ENCODE data around the gene ELP5. TPM values are rescaled to one million over a fixed set of nuclear protein-coding genes. Genes with fewer than 3 reads are reported as not detected.

The ELP5 gene
- total and polyA plus RNA-seq, 10 of the 15 experiments (the other 5 are each of a cell fraction or from before 2014, with no cell fraction given) = 41.1 to 109 (median 77.5) TPM

DNA sequence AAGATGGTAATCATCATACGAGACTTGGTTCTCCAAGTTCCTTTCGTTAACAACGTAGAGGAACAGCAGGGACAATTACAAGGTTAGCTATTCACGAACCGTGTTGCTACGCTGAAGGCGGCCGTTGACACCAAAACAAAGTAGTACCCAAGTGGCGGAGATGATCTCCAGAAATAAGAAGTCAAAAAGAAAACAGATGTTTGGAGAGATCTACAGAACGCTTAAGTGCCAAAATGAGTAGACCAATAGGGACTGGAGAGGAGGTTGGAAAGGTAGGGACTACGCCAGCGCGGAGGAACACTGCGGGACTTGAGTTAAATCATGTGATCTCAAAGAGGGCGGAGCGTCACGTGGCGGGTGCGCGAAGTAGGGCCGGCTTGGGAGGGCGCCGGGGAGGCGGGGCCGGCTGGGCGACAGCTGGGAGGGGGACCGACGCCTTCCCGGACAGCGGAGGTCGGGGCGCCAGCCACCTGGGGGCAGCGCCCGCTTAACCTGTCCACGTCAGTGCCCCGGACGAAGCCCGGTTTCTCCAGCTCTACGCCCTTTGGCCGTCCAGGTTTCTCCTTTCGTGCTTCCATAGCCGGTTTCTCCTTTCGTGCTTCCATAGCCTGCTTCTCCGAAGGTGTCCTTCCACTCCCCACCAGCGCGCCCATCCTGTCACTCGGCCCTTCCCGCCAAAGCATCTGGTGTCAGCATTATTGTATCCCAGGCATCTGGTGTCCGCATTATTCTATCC, 9.1 kb upstream of the ELP5 start (continued):
- TF ChIP-seq SKIL (IDR thresholded peaks at IDR 0.05; ENCODE audit: low read depth, poor library complexity, severe bottlenecking) = peak; percentile 95
- peak; percentile 95 for TF ChIP-seq NBN (IDR thresholded peaks at IDR 0.05)
- TF ChIP-seq RBBP5 (conservative IDR thresholded peaks at IDR 0.05) = no peak
- no peak for TF ChIP-seq STAT3 (IDR thresholded peaks at IDR 0.05; ENCODE audit: low read depth, low read length)
- TF ChIP-seq BACH1 (IDR thresholded peaks at IDR 0.05; ENCODE audit: borderline replicate concordance) = peak; percentile 78
- TF ChIP-seq ATF7 (IDR thresholded peaks at IDR 0.05; ENCODE audit: low read depth) = peak; percentile 87
- peak; percentile 79 for TF ChIP-seq SP1 (IDR thresholded peaks at IDR 0.05; ENCODE audit: low read depth, low read length)
- TF ChIP-seq BMI1 (IDR thresholded peaks at IDR 0.05; ENCODE audit: borderline replicate concordance) = no peak
- peak; percentile 98 for TF ChIP-seq NKRF (conservative IDR thresholded peaks at IDR 0.05)
- no peak for TF ChIP-seq ZNF384 (IDR thresholded peaks at IDR 0.05; ENCODE audit: borderline replicate concordance, low read depth, low read length)
- TF ChIP-seq, protein P1, sequence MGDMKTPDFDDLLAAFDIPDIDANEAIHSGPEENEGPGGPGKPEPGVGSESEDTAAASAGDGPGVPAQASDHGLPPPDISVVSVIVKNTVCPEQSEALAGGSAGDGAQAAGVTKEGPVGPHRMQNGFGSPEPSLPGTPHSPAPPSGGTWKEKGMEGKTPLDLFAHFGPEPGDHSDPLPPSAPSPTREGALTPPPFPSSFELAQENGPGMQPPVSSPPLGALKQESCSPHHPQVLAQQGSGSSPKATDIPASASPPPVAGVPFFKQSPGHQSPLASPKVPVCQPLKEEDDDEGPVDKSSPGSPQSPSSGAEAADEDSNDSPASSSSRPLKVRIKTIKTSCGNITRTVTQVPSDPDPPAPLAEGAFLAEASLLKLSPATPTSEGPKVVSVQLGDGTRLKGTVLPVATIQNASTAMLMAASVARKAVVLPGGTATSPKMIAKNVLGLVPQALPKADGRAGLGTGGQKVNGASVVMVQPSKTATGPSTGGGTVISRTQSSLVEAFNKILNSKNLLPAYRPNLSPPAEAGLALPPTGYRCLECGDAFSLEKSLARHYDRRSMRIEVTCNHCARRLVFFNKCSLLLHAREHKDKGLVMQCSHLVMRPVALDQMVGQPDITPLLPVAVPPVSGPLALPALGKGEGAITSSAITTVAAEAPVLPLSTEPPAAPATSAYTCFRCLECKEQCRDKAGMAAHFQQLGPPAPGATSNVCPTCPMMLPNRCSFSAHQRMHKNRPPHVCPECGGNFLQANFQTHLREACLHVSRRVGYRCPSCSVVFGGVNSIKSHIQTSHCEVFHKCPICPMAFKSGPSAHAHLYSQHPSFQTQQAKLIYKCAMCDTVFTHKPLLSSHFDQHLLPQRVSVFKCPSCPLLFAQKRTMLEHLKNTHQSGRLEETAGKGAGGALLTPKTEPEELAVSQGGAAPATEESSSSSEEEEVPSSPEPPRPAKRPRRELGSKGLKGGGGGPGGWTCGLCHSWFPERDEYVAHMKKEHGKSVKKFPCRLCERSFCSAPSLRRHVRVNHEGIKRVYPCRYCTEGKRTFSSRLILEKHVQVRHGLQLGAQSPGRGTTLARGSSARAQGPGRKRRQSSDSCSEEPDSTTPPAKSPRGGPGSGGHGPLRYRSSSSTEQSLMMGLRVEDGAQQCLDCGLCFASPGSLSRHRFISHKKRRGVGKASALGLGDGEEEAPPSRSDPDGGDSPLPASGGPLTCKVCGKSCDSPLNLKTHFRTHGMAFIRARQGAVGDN (IDR thresholded peaks at IDR 0.05) = peak; percentile 57; the same call in 1 of the 2 replicates
- TF ChIP-seq, protein P2, sequence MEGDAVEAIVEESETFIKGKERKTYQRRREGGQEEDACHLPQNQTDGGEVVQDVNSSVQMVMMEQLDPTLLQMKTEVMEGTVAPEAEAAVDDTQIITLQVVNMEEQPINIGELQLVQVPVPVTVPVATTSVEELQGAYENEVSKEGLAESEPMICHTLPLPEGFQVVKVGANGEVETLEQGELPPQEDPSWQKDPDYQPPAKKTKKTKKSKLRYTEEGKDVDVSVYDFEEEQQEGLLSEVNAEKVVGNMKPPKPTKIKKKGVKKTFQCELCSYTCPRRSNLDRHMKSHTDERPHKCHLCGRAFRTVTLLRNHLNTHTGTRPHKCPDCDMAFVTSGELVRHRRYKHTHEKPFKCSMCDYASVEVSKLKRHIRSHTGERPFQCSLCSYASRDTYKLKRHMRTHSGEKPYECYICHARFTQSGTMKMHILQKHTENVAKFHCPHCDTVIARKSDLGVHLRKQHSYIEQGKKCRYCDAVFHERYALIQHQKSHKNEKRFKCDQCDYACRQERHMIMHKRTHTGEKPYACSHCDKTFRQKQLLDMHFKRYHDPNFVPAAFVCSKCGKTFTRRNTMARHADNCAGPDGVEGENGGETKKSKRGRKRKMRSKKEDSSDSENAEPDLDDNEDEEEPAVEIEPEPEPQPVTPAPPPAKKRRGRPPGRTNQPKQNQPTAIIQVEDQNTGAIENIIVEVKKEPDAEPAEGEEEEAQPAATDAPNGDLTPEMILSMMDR (IDR thresholded peaks at IDR 0.05 in 2 of 3, conservative IDR thresholded peaks at IDR 0.05 in 1 of 3; ENCODE audit: control insufficient read depth in 2 of 3, extremely low read depth in 1 of 3, insufficient read depth in 1 of 3, low read depth in 3 of 3, low read length in 3 of 3) = peak in 1 of 3 experiments; percentile 10; a peak in 1 of 6 replicates
- peak; percentile 76; the same call in 2 of the 3 replicates for TF ChIP-seq POU2F2 (IDR thresholded peaks at IDR 0.05; ENCODE audit: borderline replicate concordance, low read depth, low read length)
- TF ChIP-seq EP300 (IDR thresholded peaks at IDR 0.05; ENCODE audit: borderline replicate concordance in 1 of 2, control insufficient read depth in 1 of 2, low read depth in 2 of 2, low read length in 2 of 2) = no peak
- no peak for TF ChIP-seq BRCA1 (IDR thresholded peaks at IDR 0.05; ENCODE audit: low read depth, low read length)
- TF ChIP-seq EZH2 (IDR thresholded peaks at IDR 0.05; ENCODE audit: borderline replicate concordance, control insufficient read depth, low read depth, low read length) = no peak
- peak; percentile 75 for TF ChIP-seq TCF3 (IDR thresholded peaks at IDR 0.05; ENCODE audit: borderline replicate concordance, insufficient read depth, low read depth, low read length)
- TF ChIP-seq POLR2AphosphoS5 (IDR thresholded peaks at IDR 0.05; ENCODE audit: low read length) = peak; percentile 58; the same call in 1 of the 2 replicates
- peak; percentile 74 for TF ChIP-seq ZNF217 (IDR thresholded peaks at IDR 0.05)
- peak; percentile 55; the same call in 1 of the 2 replicates for TF ChIP-seq DPF2 (IDR thresholded peaks at IDR 0.05)
